ENCODE measurements around the gene ANKS1A.

- TF ChIP-seq CTCF (conservative IDR thresholded peaks at IDR 0.05 in 1 of 2, IDR thresholded peaks at IDR 0.05 in 1 of 2; ENCODE audit: extremely low read depth in 1 of 2, insufficient read depth in 1 of 2, low read depth in 1 of 2, low read length in 2 of 2), result no peak
- TF ChIP-seq EZH2 (IDR thresholded peaks at IDR 0.05; ENCODE audit: borderline replicate concordance, low read length), result no peak
Measured at GRCh38 chr6:35078896-35079295, 189.8 kb downstream of the ANKS1A start.

Measured in mammary epithelial cell (primary cell).